GM23248 (cell line): Measurements from ENCODE around the gene ARSG. TPM values are rescaled to one million over a fixed set of nuclear protein-coding genes. Genes with fewer than 3 reads are reported as not detected.

ENCODE experiments used
- DNase-seq: peaks from one replicate; pipeline ENCODE4 v3.0.0-alpha.2; 2015
- H2AFZ ChIP-seq: fragments of 200-600 bp; sonication (generic); 2 replicates; pipeline ENCODE4 v1.6.1; 2016; ENCODE audit warnings: antibody characterized with exemption
- H3F3A ChIP-seq: fragments of 200-600 bp; sonication (generic); 2 replicates; pipeline ENCODE4 v1.6.1; 2016; ENCODE audit warnings: mild to moderate bottlenecking, antibody characterized with exemption, mixed run types; ENCODE audit not compliant: insufficient read depth
- H3K27ac ChIP-seq: fragments of 200-600 bp; sonication (generic); 2 replicates; pipeline ENCODE4 v1.5.1; 2016; ENCODE audit warnings: mild to moderate bottlenecking
- H3K27me3 ChIP-seq: fragments of 200-600 bp; sonication (generic); replicated peaks from 2 replicates; pipeline ENCODE4 v1.6.1; 2016; ENCODE audit warnings: mild to moderate bottlenecking; ENCODE audit not compliant: insufficient read depth
- H3K36me3 ChIP-seq: fragments of 200-600 bp; sonication (generic); 2 replicates; pipeline ENCODE4 v1.6.1; 2016; ENCODE audit warnings: low read depth, mild to moderate bottlenecking
- H3K4me1 ChIP-seq: fragments of 200-600 bp; sonication (generic); 2 replicates; pipeline ENCODE4 v1.6.1; 2016; ENCODE audit warnings: mild to moderate bottlenecking; ENCODE audit not compliant: insufficient read depth
- H3K4me2 ChIP-seq: fragments of 200-600 bp; sonication (generic); one replicate; pipeline ENCODE4 v1.6.1; 2016; ENCODE audit warnings: mild to moderate bottlenecking; ENCODE audit not compliant: unreplicated experiment
- H3K4me3 ChIP-seq: fragments of 200-600 bp; sonication (generic); 2 replicates; pipeline ENCODE4 v1.5.1; 2016; ENCODE audit warnings: mild to moderate bottlenecking
- H3K79me2 ChIP-seq: fragments of 200-600 bp; sonication (generic); 2 replicates; pipeline ENCODE4 v1.6.1; 2016; ENCODE audit warnings: mild to moderate bottlenecking; ENCODE audit not compliant: insufficient read depth
- H3K9ac ChIP-seq: fragments of 200-600 bp; sonication (generic); 2 replicates; pipeline ENCODE4 v1.6.1; 2016; ENCODE audit warnings: mild to moderate bottlenecking
- H3K9me2 ChIP-seq: fragments of 200-600 bp; sonication (generic); 2 replicates; pipeline ENCODE4 v1.6.1; 2016; ENCODE audit warnings: mixed run types, mild to moderate bottlenecking, moderate library complexity; ENCODE audit not compliant: insufficient read depth
- H3K9me3 ChIP-seq: fragments of 200-600 bp; sonication (generic); one replicate; pipeline ENCODE4 v1.6.1; 2017; ENCODE audit warnings: low read depth
- H4K20me1 ChIP-seq: fragments of 200-600 bp; sonication (generic); 2 replicates; pipeline ENCODE4 v1.6.0; 2016; ENCODE audit not compliant: insufficient read depth
- EZH2 ChIP-seq: fragments of 200-600 bp; sonication (generic); IDR thresholded peaks from 2 replicates; pipeline ENCODE4 v1.6.1; 2018; ENCODE audit warnings: antibody characterized with exemption, mild to moderate bottlenecking; ENCODE audit not compliant: insufficient read depth, poor library complexity, severe bottlenecking
- EZH2phosphoT487 ChIP-seq: fragments of 200-600 bp; sonication (generic); IDR thresholded peaks from 2 replicates; pipeline ENCODE4 v1.6.1; 2018; ENCODE audit warnings: antibody characterized with exemption, moderate library complexity, mild to moderate bottlenecking, low read depth; ENCODE audit not compliant: insufficient read depth
- whole genome bisulfite sequencing, 2 experiments: methylation state at CpG; one replicate each; pipeline ENCODE4 v1.1.6; 2015 to 2017; ENCODE audit warnings: low lambda C conversion rate in 2 of 2, low coverage in 1 of 2; ENCODE audit errors: missing lambda C conversion rate in 2 of 2; 5-methylcytosine and 5-hydroxymethylcytosine counted together
- in situ Hi-C: fragments of 300-500 bp; cut with MboI; formaldehyde crosslinking; loops from 2 replicates; pipeline ENCODE4 v1.15.0; 2020
- polyA plus RNA-seq: library from polyadenylated mRNA; unstranded; fragments of >200 nt; fragmentation: Nextera tagmentation; extraction: Ambion mirVana; gene quantifications from 2 replicates; pipeline ENCODE4 v1.2.1, GENCODE V29; 2016
- total RNA-seq: library from RNA; depleted of rRNA; stranded (reverse); fragments of >200 nt; shearing (Covaris generic); gene quantifications from 2 replicates; pipeline ENCODE4 v1.2.3, GENCODE V29; 2014

Gene ARSG
- total and polyA plus RNA-seq, 2 experiments from 2014 or later, result 2.8 to 5.6 TPM

DNA sequence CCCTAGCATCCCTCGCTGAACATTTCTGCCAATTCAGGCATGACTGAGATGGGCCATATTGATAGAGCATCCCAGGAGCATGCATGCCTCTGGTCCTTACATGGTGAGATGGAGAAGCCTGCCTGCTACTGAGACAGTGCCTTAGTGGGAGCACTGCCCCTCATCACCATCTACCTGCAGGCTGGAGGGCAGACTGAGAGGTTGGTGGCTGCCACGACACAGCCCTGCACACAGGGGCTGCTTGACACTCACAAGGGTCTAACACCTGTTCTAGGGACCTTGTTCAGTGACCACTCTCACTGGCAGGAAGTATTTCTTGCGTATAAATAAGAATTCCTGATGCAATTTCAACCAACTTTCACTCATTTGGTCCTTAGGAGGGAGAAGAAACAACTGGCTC, 132.0 kb downstream of the ARSG start:
- Histone ChIP-seq H3K4me1 (no peaks in the 10 kb centered on the region), H3K9ac (no peak overlapping the region), H3K9me3 (no peaks in the 10 kb centered on the region), H3K36me3 (peaks cover 48% of the 10 kb centered on the region), H3K27ac (no peak overlapping the region), H3F3A (peaks cover 5% of the 10 kb centered on the region; the same call in 1 of the 2 replicates), H3K4me3 (no peak overlapping the region), H3K9me2 (no peaks in the 10 kb centered on the region), H3K4me2 (no peak overlapping the region), H3K27me3 (no peaks in the 10 kb centered on the region), H4K20me1 (no peaks in the 10 kb centered on the region), H3K79me2 (no peaks in the 10 kb centered on the region), H2AFZ (no peak overlapping the region)
- 96 to 98% methylated on average over 3 of the region's 3 CpGs for whole genome bisulfite sequencing, 2 experiments
- DNase-seq, result no peak
- no peak for TF ChIP-seq EZH2phosphoT487
- no peak for TF ChIP-seq EZH2
- in situ Hi-C loops, result loop anchor here (10.0 kb wide), 1 partner anchor 158 kb away; no protein-coding TSS in a partner anchor

DNA sequence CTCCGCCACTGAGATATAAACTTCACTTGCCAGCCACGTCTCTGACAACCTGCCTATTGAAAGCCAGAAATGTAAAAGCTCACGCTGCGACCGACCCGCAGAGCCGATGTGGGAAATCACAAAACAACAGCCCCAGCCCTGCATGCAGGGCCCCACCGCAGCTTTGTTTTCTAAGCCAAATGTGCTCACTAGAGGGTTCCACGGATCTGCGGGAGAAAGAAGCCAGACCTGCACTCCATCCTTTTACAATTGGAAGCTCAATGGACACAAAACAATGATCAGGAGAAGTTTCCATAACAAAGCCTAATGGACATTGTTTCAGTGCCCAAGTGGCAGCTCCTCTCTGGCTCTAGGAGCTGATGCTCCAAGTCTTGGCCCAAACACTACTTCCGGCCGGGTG, 132.9 kb downstream of the ARSG start:
- in situ Hi-C loops, result loop anchor here (10.0 kb wide), 1 partner anchor 159 kb away; no protein-coding TSS in a partner anchor
- Histone ChIP-seq H4K20me1 (no peaks in the 10 kb centered on the region), H3K4me3 (no peak overlapping the region), H3K9ac (no peak overlapping the region), H3K9me2 (no peaks in the 10 kb centered on the region), H3K4me2 (no peak overlapping the region), H3F3A (no peaks in the 10 kb centered on the region), H3K79me2 (no peaks in the 10 kb centered on the region), H2AFZ (no peak overlapping the region), H3K27me3 (no peaks in the 10 kb centered on the region), H3K36me3 (peaks cover 58% of the 10 kb centered on the region), H3K27ac (no peak overlapping the region), H3K4me1 (no peaks in the 10 kb centered on the region), H3K9me3 (no peaks in the 10 kb centered on the region)
- DNase-seq, result no peak
- TF ChIP-seq EZH2phosphoT487 (no peak), EZH2 (no peak)
- 83 to 84% methylated on average over 12 of the region's 12 CpGs for WGBS, 2 experiments

DNA sequence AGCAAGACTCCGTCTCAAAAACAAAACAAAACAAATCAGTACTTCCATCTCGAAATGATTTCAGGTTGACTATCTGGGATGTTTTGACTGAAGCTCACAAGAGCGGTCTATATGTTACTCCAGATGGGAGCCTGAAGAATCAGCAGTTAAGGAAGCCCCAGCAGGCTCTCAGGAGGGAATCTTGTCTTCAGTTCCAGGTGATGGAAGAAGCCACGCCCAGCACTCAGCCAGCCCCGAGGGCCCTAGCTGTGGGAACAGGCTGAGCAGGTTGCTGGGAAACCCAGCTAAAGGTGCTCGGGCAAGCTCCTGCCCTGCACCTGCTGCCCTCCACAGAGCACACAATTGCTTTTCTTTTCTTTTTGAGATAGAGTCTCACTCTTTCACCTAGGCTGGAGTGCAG, 133.6 kb downstream of the ARSG start:
- Histone ChIP-seq H3K4me3 (no peak overlapping the region), H2AFZ (no peak overlapping the region), H3K4me1 (no peaks in the 10 kb centered on the region), H4K20me1 (no peaks in the 10 kb centered on the region), H3K27ac (no peak overlapping the region), H3K9me2 (no peaks in the 10 kb centered on the region), H3K9ac (no peak overlapping the region), H3K4me2 (no peak overlapping the region), H3K36me3 (peaks cover 58% of the 10 kb centered on the region), H3K27me3 (no peaks in the 10 kb centered on the region), H3K79me2 (no peaks in the 10 kb centered on the region), H3K9me3 (no peaks in the 10 kb centered on the region), H3F3A (no peaks in the 10 kb centered on the region)
- no peak for TF ChIP-seq EZH2
- TF ChIP-seq EZH2phosphoT487, result no peak
- no peak for DNase-seq
- in situ Hi-C loops, result loop anchor here (10.0 kb wide), 1 partner anchor 160 kb away; no protein-coding TSS in a partner anchor
- WGBS, 2 experiments, result 85 to 90% methylated on average over 6 of the region's 6 CpGs

DNA sequence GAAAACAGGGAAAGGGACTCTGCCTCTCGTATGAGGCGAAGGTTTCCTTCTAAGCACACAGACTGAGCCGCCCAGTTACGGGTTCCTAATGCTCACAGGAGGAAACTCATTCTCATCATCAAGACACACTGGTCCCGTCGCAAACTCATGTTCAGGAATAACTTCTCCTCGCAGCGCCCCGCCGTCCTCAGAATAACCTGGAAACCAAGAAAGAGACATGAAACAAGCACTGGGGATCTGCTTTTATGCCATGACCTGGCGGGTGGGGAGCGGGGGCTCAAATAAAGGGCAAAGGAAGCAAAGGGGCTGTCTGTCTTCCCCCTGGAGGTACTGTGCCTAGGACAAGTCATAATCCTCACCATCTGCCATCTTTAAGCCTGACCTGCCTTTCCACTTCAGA, 134.7 kb downstream of the ARSG start:
- H3K9me3 ChIP-seq, result no peaks in the 10 kb centered on the region
- 89 to 93% methylated on average over 12 of the region's 12 CpGs for WGBS, 2 experiments
- H3K79me2 ChIP-seq, result no peaks in the 10 kb centered on the region
- H3K4me1 ChIP-seq, result no peaks in the 10 kb centered on the region
- H3K9me2 ChIP-seq, result no peaks in the 10 kb centered on the region
- no peak overlapping the region for H3K9ac ChIP-seq
- no peak overlapping the region for H3K27ac ChIP-seq
- no peak overlapping the region for H2AFZ ChIP-seq
- no peak for DNase-seq
- H3K36me3 ChIP-seq, result peaks cover 50% of the 10 kb centered on the region
- no peaks in the 10 kb centered on the region for H4K20me1 ChIP-seq
- TF ChIP-seq EZH2phosphoT487, result no peak
- TF ChIP-seq EZH2, result no peak
- no peak overlapping the region for H3K4me2 ChIP-seq
- H3K27me3 ChIP-seq, result no peaks in the 10 kb centered on the region
- H3F3A ChIP-seq, result no peaks in the 10 kb centered on the region
- in situ Hi-C loops, result loop anchor here (10.0 kb wide), 1 partner anchor 161 kb away; no protein-coding TSS in a partner anchor
- H3K4me3 ChIP-seq, result no peak overlapping the region
